Measurements from ENCODE around the gene SDK1.

SDK1 gene

DNA sequence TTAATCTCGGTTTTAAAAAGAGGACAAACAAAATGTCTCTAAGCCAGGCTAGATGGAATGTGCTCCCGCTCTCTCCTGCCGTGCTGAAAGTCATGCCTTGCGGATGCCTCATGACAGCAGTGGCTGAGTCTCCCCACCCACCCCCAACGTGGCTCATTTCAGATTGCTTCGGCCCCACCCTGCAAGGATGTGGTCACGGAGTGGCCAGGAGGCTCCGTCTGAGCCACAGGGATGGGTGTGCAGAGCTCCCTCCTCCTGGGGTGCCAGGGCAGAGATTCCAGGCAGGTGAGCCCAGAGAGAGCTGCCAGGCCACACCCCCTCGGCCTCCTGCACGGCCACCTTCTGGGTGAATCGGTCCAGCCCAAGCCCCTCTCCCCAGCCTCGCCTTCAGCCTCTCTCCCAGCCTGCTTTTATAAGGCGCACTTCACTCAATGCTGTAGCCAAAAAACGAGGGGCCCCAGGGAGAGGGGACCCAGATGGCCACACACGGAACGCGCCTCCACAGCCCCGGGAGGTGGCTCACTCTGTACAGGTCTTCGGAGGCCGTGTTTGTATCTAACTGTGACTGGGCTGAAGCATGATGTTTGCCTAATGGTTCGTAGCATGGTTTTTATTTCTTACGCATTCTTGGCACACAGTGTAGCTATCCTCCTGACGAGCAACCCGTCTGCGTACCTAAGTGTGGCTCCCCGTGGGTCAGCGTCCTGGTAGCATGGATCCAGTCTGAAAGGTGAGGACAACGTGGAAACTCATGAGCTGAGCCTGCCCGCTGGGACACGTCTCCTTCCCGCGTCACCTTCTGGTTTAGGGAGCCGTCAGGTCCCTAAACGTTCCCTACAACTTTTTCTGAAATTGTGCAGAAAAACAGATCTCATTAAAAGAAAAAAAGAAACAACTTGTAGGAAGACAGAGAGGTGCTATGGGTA is 967.3 kb downstream of the SDK1 start:
- DNase-seq = no peak

DNA sequence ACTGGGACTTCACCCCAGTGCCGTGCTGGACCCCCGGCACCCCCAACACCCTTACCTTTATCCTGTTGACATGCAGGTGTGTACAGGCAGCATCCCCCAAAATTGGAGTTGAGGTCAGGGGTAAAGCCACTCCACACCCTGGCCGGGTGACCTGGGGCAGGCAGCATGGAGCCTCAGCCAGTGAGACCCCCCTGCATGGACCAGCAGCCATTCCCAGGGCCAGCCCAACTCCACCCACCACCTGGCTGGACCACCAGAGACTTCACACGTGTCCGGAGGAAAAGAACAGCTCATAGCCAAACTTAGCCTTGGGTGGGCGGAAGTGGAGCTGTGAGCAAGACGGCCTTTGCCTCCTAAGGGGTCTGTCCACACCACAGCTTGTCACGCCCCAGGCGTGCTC is 968.0 kb downstream of the SDK1 start:
- no peak for DNase-seq

DNA sequence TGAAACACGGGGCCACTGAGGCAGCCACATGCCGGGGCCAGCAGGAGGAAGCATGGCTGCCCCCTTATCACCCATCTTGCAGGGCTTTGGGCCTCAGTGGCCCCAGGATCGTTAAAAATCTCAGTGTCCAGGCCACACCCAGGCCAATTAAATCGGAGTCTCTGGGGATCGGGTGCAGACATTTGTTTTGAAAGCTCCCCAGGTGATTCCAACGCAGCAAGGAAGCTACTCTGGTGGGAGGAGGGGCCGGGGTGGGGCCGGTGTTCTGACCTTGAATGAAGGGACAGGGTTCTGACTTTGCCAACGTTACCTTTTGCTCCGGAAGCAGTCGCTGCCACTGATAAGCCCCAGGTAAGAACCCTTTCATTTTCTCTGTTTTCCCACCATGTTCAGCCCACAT is 968.7 kb downstream of the SDK1 start:
- no peak for DNase-seq

DNA sequence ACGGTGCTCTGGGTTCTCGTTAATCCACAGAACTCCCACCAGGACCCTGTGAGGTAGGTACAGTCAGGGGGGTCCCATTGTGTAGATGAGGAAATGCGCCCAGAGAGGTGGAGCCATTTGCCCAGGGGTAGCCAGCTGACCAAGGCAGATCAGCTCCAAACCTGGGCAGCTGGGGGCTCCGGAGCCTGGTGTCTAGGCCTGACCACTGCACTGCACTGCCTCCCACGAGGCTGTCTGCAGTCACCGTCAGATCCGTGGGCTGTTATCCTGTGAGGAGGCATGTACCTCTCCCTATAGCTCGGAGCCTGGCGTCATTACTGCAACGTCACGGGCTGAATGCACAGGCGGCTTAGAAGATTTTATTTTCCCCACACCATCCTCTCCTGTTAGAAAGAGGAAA is 969.2 kb downstream of the SDK1 start:
- no peak for DNase-seq

DNA sequence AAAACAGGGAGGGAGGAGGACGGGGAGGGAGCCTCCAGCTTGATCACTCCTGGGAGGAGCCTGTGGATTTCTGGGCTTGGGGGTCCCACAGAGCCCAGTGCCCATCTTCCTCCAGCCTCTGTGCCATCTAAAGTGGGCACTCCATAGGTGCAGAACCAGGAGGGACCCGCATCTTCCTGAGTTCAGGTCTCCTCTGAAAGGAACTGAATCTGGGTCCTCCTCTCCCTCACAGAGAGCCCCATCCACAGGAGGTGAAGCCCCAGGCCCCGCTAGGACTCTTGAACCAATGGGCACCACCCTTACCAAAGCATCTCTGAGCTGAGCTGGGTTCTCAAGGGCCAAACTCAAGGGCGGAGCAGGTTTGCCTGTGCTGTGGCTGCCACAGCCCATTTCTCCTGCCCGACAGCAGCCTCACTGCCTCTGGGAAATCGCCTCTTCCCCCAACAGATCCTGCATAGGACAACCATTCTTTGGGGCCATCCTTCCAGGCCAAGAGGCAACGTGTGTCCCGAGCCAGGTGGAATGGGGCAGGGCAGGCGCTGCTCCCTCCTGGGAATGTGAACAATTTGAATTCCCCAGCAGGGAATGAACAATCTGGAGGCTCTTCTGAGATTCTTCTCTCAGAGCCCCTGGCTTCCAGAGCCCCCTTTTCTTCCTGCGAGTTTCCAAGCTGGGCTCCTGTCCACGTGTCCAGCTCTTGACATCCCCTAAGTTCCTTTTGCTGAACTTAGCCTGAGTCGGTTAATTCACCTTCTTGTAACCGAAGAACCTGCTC is 970.1 kb downstream of the SDK1 start:
- no peak for DNase-seq

DNA sequence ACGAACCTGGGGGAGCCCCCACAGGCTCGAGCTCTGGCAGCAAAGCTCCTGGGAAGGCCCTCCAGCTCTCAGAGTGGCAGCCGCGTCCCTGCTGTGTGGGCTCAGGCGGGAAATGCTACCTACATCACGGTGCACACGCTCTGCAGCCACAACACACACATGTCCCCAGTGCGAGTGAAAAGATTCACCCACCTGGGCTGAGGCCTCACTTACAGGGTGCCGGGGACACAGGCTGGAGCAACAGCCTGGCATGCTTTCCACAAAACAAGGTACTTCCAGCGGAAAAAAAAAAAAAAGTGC is 970.6 kb downstream of the SDK1 start:
- DNase-seq = no peak

DNA sequence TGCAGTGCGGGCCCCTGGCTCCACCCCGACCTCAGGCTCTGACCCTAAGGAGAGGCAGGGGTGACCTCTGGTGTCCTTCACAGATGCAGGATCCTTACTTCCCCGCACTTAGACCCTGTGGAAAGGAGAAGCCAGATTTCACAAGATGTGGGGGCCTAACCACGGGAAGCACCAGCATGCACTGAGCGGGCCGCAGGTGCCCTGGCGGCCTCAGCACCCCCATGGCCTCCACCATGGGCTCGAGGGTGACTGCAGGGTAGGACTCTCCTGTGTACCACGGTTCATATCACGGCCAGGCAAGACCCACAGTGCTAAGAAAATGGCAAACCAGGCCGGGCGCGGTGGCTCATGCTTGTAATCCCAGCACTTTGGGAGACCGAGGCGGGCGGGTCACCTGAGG is 971.1 kb downstream of the SDK1 start:
- DNase-seq = no peak

DNA sequence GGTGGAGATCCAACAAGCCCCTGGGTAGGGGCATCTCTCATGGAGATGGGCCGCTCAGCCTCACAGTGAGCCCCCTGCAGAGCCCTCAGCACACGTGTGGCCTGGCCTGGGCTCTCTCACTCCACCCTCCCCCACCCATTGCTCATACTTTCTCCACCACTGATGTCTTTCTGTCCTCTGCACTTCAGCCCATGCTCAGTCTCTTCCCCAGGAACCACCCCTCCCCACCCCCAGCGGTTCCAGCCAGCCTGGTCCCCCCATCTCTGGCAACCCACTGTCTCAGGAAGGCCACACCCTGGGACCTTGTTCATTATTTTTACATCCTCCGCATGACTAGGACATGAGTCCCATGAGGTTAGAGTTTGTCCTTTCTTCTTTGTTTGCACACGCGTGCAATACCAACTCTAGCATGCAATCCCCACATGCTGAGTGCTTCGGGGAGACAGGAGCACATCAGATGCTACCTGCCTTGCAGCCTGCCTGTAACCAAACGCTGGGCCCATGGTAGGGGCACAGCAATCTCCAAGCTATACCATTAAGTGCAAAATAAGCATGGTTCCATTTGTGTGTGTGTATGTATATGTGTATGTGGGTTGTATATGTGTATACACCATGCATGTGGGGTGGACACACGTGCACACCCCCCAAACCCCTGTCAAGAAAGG is 972.6 kb downstream of the SDK1 start:
- DNase-seq = no peak

DNA sequence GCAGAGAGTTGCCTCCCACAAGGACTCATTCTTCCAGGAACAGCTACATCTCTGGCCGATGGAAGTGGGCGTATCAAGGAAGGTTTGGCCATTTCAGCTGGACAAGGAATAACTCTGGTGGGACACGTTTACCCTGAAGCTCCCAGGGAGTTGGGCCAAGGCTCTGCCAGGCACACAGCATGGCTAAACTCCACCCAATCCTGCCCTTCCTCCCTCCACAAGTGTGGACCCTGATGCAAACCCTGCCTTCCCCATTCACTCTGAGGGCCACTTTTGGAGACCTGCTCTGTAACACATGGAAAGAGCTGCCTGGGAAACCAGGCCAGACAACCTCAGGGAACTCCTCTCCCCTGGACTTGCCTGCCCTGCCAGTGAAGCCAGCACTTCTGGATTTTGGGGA is 973.2 kb downstream of the SDK1 start:
- DNase-seq = no peak

DNA sequence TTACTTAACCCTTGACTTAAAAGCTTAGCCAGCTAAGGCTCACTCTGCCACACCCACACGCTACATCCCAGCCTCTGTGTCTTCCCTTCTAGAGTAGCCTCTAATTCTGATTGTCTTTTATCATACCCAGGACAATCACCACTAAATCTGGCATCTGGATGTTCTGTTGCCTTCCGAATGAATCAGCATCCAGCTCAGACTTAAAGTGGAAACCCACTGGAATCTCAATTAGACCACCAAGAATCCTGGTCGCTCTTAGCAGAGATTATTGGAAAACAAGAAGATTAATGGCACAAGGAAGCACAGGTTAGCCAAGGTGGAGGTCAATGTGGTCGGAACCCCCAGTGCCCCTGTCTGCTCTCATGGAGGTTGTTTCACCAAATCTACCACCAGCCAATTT is 976.9 kb downstream of the SDK1 start:
- DNase-seq = no peak

DNA sequence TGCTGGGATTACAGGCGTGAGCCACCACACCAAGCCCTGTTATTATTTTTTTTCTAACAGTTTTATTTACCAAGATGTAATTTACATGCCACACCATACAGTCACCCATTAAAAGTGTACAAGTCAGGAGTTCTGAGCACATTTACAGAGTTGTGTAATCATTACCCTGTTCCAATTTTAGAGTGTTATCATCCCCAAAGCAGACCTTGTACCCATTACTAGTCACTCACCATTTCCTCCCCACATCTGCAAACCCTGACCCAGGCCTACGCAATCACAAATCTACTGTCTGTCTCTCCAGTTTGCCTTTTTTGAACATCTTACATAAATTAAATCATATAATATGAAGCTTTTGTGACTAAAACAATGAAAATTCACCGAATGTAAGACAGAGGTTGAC is 978.2 kb downstream of the SDK1 start:
- DNase-seq = no peak

DNA sequence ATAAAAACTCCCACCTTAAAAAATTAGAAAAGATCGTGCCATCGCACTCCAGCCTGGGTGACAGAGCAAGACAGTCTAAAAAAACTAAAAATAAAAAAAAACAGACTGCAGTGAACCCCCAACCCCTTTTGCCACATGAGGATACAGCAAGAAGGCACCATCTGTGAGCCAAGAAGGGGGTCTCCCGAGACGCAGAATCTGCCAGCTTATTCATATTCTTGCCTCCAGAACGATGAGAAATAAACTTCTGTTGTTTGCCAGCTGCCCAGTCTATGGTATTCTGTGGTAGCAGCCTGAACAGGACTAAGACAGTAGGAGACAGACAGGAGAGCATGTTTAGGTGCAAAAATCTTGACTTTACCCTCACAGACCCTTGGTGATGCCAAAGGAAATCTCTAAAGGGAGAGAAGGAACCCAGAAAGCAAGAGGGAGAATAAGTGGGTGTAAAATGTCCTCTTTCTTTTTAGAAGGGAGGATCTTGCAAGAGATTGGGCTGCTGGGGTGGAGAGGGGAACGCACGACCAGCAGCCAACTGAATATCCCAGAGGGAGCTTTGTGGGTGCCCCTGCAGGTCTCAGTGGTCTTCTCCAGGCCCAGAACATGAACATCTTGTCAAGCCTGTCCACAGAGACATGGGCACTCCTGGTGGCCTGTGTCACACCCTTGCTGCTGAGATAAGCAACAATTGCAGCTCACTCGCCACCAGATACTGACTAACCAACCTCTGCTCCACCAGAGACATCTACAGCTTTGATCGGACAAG is 980.4 kb downstream of the SDK1 start:
- no peak for DNase-seq

DNA sequence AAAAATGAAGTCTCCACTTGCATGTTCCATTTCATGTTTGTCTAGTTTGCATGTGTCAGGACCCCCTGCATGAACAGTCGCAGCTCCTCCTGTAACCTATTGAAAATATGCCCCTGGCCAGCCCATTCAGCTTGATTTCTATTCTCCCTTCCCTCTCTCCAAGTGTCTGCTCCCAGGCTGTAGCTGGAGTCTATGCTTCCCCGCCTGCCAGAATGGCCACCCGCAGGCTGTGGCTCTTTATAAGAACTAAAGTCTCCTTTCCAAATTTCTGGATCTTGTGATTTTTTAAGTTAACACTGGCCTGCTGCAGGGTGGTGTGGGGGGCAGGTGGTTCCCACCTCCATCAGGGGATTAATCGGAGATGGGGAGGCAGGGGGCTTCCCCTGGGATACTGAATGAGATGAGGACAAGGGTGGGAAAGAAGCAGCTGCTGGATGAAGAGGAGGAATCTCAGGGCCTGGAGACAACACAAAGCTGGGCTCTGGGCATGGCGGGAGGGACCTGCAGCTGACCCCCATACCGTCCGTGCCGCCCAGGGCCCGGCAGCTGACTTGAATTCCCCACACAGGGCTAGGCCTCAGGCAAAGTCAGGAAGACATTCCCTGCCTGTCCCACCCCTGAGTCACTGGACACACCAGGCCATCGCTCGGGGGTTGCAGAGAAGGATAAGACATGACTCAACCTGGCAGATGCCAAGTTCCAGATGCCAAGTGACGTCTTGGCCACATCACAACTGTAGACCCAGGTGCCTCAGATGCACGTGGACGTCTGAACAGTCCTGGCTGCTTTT is 981.6 kb downstream of the SDK1 start:
- no peak for DNase-seq

DNA sequence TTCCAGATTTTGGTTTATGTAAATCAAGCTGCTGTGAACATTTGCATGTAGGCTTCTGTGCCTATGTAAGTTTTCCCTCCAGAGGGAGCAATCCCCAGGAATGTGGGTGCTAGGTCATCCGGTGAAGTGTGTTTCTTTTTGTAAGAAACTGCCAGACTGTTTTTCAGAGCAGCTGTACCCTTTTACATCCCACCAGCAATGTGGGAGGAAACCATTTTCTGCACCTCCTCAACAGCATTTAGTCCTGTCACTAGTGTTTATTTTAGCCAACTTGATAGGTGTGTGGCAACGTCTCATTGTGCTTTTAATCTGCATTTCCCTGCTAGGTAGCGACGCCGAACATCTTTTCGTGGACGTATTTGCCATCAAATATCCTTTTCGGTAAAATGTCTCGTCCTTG is 985.3 kb downstream of the SDK1 start:
- DNase-seq = no peak

DNA sequence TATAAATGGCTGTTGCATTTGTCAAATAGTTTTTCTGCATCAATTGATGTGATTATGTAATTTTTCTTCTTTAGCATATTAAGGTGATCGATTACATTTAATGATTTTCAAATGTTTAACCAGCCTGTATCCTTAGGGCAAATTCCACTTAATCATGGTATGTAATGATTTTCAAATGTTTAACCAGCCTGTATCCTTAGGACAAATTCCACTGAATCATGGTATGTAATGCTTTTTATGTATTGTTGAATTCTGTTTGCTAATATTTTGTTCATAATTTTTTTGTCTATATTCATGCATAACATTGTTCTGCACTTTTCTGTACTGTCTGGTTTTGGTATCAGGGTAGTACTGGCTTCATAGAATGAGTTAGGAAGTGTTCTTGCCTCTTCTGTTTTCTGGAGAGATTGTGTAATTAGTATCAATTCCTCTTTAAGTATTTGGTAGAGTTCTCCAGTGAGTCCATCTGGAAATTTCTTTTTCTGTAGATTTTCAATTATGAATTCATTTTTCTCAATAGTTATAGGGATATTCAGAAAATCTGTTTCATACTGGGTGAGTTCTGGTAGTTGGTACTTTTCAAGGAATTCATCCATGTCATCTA is 987.8 kb downstream of the SDK1 start:
- no peak for DNase-seq

DNA sequence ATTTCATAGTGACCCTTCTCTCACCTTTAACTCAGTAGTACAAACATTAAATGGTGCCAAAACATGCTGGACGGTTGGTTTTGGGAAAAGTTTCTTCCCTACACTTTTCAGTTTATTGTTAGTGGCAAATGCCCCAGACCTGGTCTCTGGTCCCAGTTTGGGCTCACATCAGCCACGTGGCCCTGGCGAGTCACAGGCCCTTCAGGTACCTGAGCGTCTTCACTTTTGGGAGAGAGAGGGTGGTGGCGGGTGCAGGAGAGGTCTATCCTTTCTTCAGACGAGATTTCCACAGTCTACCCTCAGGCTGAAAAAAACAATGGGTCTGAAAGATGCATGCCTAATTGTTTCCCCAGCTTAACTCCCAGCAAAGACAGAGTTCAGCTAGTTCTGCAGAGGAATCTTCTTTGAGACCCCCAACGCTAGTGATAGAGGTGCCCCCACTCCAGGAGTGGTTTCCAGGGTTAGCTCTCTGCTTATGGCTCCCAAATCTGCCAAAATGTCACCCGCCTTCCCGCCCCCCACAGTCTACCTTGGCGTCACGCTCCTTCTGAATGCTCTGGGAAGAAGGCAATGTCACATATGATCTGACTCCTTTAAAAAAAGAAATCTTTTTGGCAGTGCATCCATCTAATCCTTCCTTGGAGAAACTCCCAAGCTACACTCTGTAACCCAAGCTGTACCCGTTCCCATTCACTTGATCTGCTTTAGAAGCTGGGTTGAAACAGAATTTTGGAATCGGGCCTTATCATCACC is 996.3 kb downstream of the SDK1 start:
- no peak for DNase-seq

DNA sequence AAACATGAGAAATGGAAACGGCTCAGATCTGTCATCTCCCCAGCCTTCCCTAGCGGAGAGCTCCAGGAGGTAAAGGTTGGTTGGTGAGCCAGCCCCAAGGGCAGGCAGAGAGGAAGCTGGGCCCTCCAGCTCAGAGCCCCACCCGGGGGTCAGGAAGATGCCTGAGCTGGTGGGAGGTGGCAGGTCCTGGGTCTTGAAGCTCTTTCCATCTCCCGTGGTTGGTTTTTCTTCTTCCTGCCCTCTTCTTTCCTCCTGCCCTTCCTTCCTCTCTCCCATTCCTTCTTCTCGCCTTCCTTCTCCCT is 996.8 kb downstream of the SDK1 start:
- no peak for DNase-seq

DNA sequence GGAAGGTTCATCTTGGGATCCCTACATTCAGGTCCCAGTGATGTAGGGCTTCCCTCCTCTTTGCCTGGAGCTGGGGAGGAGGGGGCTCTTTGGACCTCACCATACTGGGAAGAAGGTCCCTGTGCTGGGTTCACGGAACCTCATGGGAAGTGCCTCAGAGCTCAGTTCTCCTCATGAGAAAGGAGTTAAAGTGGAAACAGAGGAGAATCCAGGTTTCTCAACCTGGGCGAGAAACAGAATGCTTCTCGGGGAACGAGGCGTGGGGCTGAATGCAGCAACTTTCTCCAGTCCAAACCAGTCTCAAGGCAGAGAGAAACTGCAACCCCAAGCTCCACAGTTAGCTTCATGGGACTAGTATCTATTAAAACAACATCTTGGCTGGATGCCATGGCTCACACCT is 998.4 kb downstream of the SDK1 start:
- no peak for DNase-seq

DNA sequence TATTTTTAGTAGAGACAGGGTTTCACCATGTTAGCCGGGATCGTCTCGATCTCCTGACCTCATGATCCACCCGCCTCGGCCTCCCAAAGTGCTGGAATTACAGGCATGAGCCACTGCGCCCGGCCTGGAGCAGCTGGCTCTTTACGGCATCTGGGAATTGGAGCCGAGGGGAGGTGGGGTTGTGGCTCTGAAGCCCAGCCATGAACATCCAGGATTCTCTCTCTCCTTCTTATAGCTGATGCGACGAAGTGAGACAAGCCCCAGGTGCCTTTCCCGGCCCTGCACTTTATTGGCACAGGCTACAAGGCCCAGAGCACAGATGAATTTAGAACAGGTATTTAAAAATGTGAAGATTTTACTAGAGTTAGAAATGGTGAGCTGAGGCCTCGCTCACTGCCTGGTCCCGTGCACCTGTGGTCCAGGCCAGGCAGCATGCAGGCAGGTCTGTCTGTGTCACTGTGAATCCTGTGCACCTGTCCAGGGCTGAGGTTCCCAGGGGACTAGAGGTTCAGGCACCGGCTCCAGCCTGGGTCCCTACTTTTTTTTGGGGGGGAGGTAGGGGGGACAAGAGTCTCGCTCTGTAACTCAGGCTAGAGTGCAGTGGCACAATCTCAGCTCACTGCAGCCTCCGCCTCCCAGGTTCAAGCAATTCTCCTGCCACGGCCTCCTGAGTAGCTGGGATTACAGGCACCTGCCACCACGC is 1001.3 kb downstream of the SDK1 start:
- no peak for DNase-seq

DNA sequence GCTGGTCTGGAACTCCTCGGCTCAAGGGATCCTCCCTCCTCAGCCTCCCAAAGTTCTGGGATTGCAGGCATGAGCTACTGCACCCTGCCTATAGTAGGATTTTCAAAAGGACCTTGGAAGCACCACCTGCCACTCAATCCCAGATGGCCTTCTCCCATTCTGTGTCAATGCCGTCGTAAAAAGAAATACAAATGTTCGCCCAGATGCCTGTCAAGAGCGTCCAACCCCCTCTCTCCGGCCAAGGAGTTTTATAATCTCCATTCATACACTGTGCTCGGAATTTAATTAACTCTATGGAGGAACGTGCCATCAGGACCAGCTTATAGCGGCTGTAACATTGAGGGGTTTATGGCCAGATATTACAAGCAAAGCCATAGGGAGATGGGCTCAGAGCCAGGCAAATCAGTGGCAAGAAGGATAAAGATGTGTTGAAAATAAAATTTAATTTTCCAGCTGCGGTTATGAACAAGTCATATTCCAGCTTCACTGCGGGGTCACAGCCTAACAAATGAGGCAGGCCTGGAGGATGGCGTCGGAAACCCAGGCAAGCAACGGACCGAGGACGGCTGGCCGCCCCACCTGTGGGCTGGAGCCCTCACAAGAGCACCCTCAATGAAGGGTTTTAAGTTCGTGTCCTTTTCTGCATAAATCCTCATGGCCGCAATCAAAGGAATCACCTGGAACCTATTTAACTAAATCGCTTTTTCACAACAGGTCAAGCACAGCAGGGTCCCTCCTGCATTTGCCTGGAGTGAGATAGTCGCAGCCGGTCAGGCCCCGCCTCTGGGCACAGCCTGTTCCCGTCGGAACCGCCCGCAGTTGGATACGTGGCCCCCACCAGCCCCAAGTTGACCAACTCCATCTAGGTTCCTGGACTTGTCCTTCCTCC is 1006.5 kb downstream of the SDK1 start:
- no peak for DNase-seq
